Activated naive CD4-positive, alpha-beta T cell treated with Interleukin-2 at 50 U/mL for 16 hours (primary cell): Measurements from ENCODE around the gene APOO.

ENCODE experiments used
- DNase-seq: peaks from one replicate; pipeline ENCODE4 v3.0.0-alpha.2; 2020

The APOO gene

GRCh38 chrX:23815376-23815775, 92.4 kb downstream of the APOO start:
- DNase-seq: no peak

GRCh38 chrX:23813808-23814207, 93.9 kb downstream of the APOO start:
- no peak for DNase-seq

- no peak for DNase-seq
Observed at GRCh38 chrX:23811656-23812055, 96.1 kb downstream of the APOO start.

- DNase-seq: no peak
Observed at GRCh38 chrX:23811108-23811651, 96.6 kb downstream of the APOO start.

GRCh38 chrX:23810279-23810678, 97.5 kb downstream of the APOO start:
- no peak for DNase-seq

- no peak for DNase-seq
Observed at GRCh38 chrX:23805389-23805788, 102.3 kb downstream of the APOO start.

- no peak for DNase-seq
Observed at GRCh38 chrX:23804578-23804977, 103.2 kb downstream of the APOO start.

GRCh38 chrX:23803931-23804381, 103.8 kb downstream of the APOO start:
- no peak for DNase-seq

GRCh38 chrX:23802431-23802830, 105.3 kb downstream of the APOO start:
- DNase-seq: no peak

- no peak for DNase-seq
Observed at GRCh38 chrX:23799469-23800065, 108.2 kb downstream of the APOO start.

- DNase-seq: no peak
Observed at GRCh38 chrX:23797371-23798128, 110.2 kb downstream of the APOO start.

- no peak for DNase-seq
Observed at GRCh38 chrX:23795221-23795620, 112.5 kb downstream of the APOO start.

- no peak for DNase-seq
Observed at GRCh38 chrX:23792861-23793553, 114.7 kb downstream of the APOO start.

GRCh38 chrX:23790155-23790497, 117.6 kb downstream of the APOO start:
- no peak for DNase-seq

- no peak for DNase-seq
Observed at GRCh38 chrX:23789386-23790154, 118.2 kb downstream of the APOO start.

GRCh38 chrX:23788946-23789345, 118.8 kb downstream of the APOO start:
- DNase-seq: no peak

- no peak for DNase-seq
Observed at GRCh38 chrX:23788521-23788920, 119.2 kb downstream of the APOO start.

- DNase-seq: no peak
Observed at GRCh38 chrX:23787745-23788118, 120.0 kb downstream of the APOO start.

GRCh38 chrX:23786268-23786815, 121.4 kb downstream of the APOO start:
- DNase-seq: no peak

- no peak for DNase-seq
Observed at GRCh38 chrX:23785580-23785979, 122.2 kb downstream of the APOO start.

GRCh38 chrX:23784470-23785331, 123.0 kb downstream of the APOO start:
- DNase-seq: no peak
